Keratinocyte (primary cell): ENCODE results near the gene KIAA1191. TPM values are rescaled to one million over a fixed set of nuclear protein-coding genes. Genes with fewer than 3 reads are reported as not detected.

Experiments used
- DNase-seq: peaks from one replicate; pipeline ENCODE4 v3.0.0-alpha.2; 2011; ENCODE audit warnings: low read depth, missing footprints, low spot score
- FAIRE-seq: peaks from 2 replicates; lab custom pipeline; 2011; peaks lifted over from hg19 to GRCh38; lab: Jason Lieb, UNC
- H2AFZ ChIP-seq: 2 replicates; pipeline ENCODE4 v1.6.0; 2012; ENCODE audit warnings: low read length, control low read depth, inconsistent platforms; ENCODE audit not compliant: control insufficient read depth
- H3K27ac ChIP-seq: 2 replicates; pipeline ENCODE4 v1.5.1; 2011; ENCODE audit warnings: low read length; ENCODE audit not compliant: control insufficient read depth, insufficient read depth
- H3K27me3 ChIP-seq: 3 replicates; pipeline ENCODE4 v1.6.0; 2011; ENCODE audit warnings: low read length; ENCODE audit not compliant: control insufficient read depth, insufficient read depth; ENCODE audit errors: extremely low read depth
- H3K36me3 ChIP-seq, 2 experiments: 2 replicates in 1 of 2; 3 replicates in 1 of 2; pipeline ENCODE4 v1.5.1; 2011; ENCODE audit warnings: low read length in 2 of 2, mild to moderate bottlenecking in 1 of 2; ENCODE audit not compliant: control insufficient read depth in 2 of 2, insufficient read depth in 2 of 2; ENCODE audit errors: extremely low read depth in 1 of 2
- H3K4me1 ChIP-seq: 3 replicates; pipeline ENCODE4 v1.5.1; 2011; ENCODE audit warnings: low read length; ENCODE audit not compliant: control insufficient read depth, insufficient read depth; ENCODE audit errors: extremely low read depth
- H3K4me2 ChIP-seq: 3 replicates; pipeline ENCODE4 v1.6.0; 2011; ENCODE audit warnings: low read depth, low read length; ENCODE audit not compliant: control insufficient read depth, insufficient read depth; ENCODE audit errors: extremely low read depth
- H3K4me3 ChIP-seq, 3 experiments: fragments of 200-600 bp in 1 of 3; sonication (generic) in 1 of 3; 2 replicates in 2 of 3; 3 replicates in 1 of 3; pipeline ENCODE4 v1.5.1; 2011 to 2016; ENCODE audit warnings: low read length in 3 of 3, mild to moderate bottlenecking in 3 of 3, control low read depth in 2 of 3, inconsistent platforms in 1 of 3, low read depth in 1 of 3, mixed read lengths in 1 of 3, mixed run types in 1 of 3, moderate library complexity in 1 of 3; ENCODE audit not compliant: control insufficient read depth in 2 of 3, insufficient read depth in 2 of 3; ENCODE audit errors: extremely low read depth in 1 of 3
- H3K79me2 ChIP-seq: 2 replicates; pipeline ENCODE4 v1.6.0; 2012; ENCODE audit warnings: low read length; ENCODE audit not compliant: control insufficient read depth, insufficient read depth
- H3K9ac ChIP-seq: 3 replicates; pipeline ENCODE4 v1.6.0; 2011; ENCODE audit warnings: low read length; ENCODE audit not compliant: control insufficient read depth, insufficient read depth; ENCODE audit errors: extremely low read depth
- H3K9me1 ChIP-seq: 3 replicates; pipeline ENCODE4 v1.6.0; 2011; ENCODE audit warnings: low read length; ENCODE audit not compliant: control insufficient read depth, insufficient read depth; ENCODE audit errors: extremely low read depth
- H3K9me3 ChIP-seq: 2 replicates; pipeline ENCODE4 v1.5.1; 2012; ENCODE audit warnings: low read depth, low read length; ENCODE audit not compliant: control insufficient read depth
- H4K20me1 ChIP-seq: 3 replicates; pipeline ENCODE4 v1.6.0; 2011; ENCODE audit warnings: low read length; ENCODE audit not compliant: control insufficient read depth, insufficient read depth; ENCODE audit errors: extremely low read depth
- EZH2 ChIP-seq: IDR thresholded peaks from one replicate; pipeline ENCODE4 v1.6.1; 2012; ENCODE audit warnings: inconsistent platforms, mild to moderate bottlenecking, low read length, moderate library complexity
- dilution Hi-C: fragments of 300-500 bp; cut with MboI; formaldehyde crosslinking; loops from one replicate; pipeline ENCODE4 v1.7.0; 2020; ENCODE audit warnings: low sequenced_read_pairs; ENCODE audit not compliant: extremely low pct_ligation_motif_present
- polyA minus RNA-seq, 3 experiments: library from RNA; depleted of rRNA, polyadenylated mRNA; stranded (reverse); fragments of >200 nt; gene quantifications; 1 replicate in 1 of 3; 2 replicates in 1 of 3; 3 replicates in 1 of 3; pipeline ENCODE4 v1.2.3, GENCODE V29; 2011
- polyA plus RNA-seq, 5 experiments: library from polyadenylated mRNA; depleted of rRNA in 3 of 5; stranded (reverse) in 3 of 5; stranded (forward) in 1 of 5; unstranded in 1 of 5; fragments of >200 nt; gene quantifications; 1 replicate in 1 of 5; 2 replicates in 3 of 5; 3 replicates in 1 of 5; pipeline versions ENCODE4 v1.2.1 to v1.2.3, GENCODE V29; 2011 to 2012; ENCODE audit warnings: missing spikeins in 2 of 5, low read depth in 1 of 5, low replicate concordance in 1 of 5
- TF ChIP-seq, protein P1 (sequence below), 3 experiments: IDR thresholded peaks in 1 of 3; conservative IDR thresholded peaks in 1 of 3; optimal IDR thresholded peaks in 1 of 3; 2 replicates in 2 of 3; 3 replicates in 1 of 3; pipeline versions ENCODE3 to v1.5.1; 2011; ENCODE audit warnings: low read length in 3 of 3, mild to moderate bottlenecking in 3 of 3, moderate library complexity in 2 of 3, control low read depth in 1 of 3, inconsistent platforms in 1 of 3; ENCODE audit not compliant: insufficient read depth in 2 of 3; ENCODE audit errors: extremely low read depth in 1 of 3

The KIAA1191 gene, protein sequence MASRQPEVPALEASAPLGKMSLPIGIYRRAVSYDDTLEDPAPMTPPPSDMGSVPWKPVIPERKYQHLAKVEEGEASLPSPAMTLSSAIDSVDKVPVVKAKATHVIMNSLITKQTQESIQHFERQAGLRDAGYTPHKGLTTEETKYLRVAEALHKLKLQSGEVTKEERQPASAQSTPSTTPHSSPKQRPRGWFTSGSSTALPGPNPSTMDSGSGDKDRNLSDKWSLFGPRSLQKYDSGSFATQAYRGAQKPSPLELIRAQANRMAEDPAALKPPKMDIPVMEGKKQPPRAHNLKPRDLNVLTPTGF
- 100 to 128 TPM (median 112 TPM) in 3 replicates for polyA plus RNA-seq
- polyA plus RNA-seq (2011; ENCODE audit: low read depth): 29.3 TPM
- polyA plus RNA-seq (2011; cell fraction: cytosol; rRNA removed): 125 and 133 TPM in 2 replicates
- 66.7 and 77.1 TPM in 2 replicates for polyA plus RNA-seq (2011; cell fraction: nucleus; rRNA removed)
- 59.4 and 78.0 TPM in 2 replicates for polyA plus RNA-seq (2012; ENCODE audit: low replicate concordance)
- 116 to 204 TPM (median 141 TPM) in 3 replicates for polyA minus RNA-seq
- polyA minus RNA-seq (2011; cell fraction: cytosol; rRNA and poly(A)+ RNA removed): 122 TPM
- polyA minus RNA-seq (2011; cell fraction: nucleus; rRNA and poly(A)+ RNA removed): 29.3 and 42.0 TPM in 2 replicates

DNA sequence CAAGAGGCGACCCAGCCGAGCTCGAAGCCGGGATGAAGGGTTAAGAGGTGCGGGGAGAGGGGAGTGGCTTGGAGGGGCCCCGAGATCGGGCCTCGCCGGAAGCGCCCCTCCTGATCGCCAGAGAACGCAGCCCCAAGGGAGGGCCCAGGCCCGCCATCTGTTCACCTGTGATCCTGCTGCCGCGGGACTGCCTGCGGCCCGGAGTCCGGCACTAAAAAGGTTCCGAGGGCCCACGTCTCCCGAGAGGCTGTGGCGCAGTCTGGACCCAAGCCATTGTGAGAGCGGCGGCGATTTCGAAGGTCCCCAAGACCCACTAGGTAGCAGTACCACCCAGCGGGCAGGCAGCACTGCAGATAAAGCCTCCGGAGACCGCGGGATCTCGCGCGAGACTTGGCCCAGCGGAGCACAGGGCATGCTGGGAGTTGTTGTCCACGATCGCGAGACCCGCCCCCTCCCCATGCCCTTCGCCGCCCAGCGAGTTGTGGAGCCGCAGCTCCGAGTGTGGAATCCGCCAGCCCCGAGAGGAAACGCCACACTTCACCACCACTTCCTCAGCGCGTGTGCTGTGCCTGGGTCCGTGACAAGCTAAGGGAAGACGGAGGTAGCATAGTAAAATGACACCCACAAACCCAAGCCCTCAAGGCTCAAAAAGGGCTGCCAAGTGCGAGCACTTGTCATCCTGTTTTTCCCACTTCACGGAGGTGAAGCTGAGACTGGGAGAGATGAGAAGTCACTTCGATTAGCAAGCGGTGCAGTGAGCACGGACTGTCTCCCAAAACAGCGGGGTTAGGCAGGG lies at the start of gene KIAA1191:
Gene KIAA1191, minus strand, starts transcription at position 328 of the 796 bp plus-strand sequence. CDS start 2,256 bp downstream, outside the sequence.
- Histone ChIP-seq H3K9me3 (no peaks in the 10 kb centered on the region), H3K79me2 (peaks cover 42% of the 10 kb centered on the region), H3K36me3 (peaks cover 6% of the 10 kb centered on the region in 2 experiments), H3K4me2 (peak within 1 kb of the TSS; percentile 98), H3K27me3 (no peaks in the 10 kb centered on the region), H3K9ac (peak within 1 kb of the TSS; percentile 96), H2AFZ (peak within 1 kb of the TSS; percentile 100), H3K4me1 (peaks cover 14% of the 10 kb centered on the region), H3K27ac (peak within 1 kb of the TSS; percentile 76), H3K4me3 (peak within 1 kb of the TSS; percentile 85 to 99 (median 87)), H3K9me1 (no peaks in the 10 kb centered on the region), H4K20me1 (no peaks in the 10 kb centered on the region)
- peak; percentile 71 for DNase-seq
- dilution Hi-C loops: no loop called here
- FAIRE-seq: peak; percentile 5
- no peak for TF ChIP-seq EZH2
- TF ChIP-seq, protein P1, sequence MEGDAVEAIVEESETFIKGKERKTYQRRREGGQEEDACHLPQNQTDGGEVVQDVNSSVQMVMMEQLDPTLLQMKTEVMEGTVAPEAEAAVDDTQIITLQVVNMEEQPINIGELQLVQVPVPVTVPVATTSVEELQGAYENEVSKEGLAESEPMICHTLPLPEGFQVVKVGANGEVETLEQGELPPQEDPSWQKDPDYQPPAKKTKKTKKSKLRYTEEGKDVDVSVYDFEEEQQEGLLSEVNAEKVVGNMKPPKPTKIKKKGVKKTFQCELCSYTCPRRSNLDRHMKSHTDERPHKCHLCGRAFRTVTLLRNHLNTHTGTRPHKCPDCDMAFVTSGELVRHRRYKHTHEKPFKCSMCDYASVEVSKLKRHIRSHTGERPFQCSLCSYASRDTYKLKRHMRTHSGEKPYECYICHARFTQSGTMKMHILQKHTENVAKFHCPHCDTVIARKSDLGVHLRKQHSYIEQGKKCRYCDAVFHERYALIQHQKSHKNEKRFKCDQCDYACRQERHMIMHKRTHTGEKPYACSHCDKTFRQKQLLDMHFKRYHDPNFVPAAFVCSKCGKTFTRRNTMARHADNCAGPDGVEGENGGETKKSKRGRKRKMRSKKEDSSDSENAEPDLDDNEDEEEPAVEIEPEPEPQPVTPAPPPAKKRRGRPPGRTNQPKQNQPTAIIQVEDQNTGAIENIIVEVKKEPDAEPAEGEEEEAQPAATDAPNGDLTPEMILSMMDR (optimal IDR thresholded peaks at IDR 0.05 in 1 of 3, IDR thresholded peaks at IDR 0.05 in 1 of 3, conservative IDR thresholded peaks at IDR 0.05 in 1 of 3; ENCODE audit: extremely low read depth in 1 of 3, insufficient read depth in 2 of 3, low read length in 3 of 3): peak in 2 of 3 experiments; percentile 23 to 44

DNA sequence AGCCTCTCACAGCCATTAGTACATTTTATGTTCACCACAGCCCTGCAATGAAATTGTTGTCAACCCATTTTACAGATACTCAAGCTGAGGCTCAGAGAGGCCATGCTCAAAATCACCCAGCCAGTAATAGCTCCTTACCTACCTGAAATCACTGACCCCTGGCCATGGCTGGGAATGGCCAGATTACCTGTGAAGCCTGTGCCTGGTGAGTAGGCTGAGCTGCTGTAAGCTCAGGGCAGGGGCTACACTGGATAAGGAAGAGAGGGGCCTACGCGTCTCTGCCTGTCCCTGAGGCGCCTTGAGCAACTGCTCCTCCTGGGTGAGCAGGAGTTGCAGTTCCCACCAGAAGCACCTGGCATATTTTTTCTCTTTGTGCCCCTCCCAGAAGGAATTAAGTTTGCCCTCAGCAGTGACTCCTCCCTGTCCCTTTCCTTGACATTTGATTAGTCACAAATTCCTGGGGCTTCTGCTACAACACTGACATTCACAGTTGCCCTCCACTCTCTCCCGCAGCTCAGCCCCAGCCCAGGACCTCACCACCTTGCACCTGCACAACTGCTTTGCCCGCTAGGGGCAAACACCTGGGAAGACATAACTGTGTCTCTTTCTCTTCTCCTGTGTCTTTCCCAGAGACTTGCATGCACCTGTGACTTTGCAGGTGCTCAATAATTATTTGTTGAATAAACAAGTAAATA lies 49.1 kb upstream of the KIAA1191 start:
- Histone ChIP-seq H3K4me3 (no peak overlapping the region), H3K4me1 (peaks cover 47% of the 10 kb centered on the region), H3K27ac (peak overlapping the region; percentile 60), H3K9me3 (no peaks in the 10 kb centered on the region), H3K36me3 (peaks cover 23 to 33% of the 10 kb centered on the region in 2 experiments), H3K9me1 (no peaks in the 10 kb centered on the region), H2AFZ (no peak overlapping the region), H4K20me1 (peaks cover 11% of the 10 kb centered on the region), H3K4me2 (peak overlapping the region; percentile 76), H3K9ac (no peak overlapping the region), H3K27me3 (no peaks in the 10 kb centered on the region), H3K79me2 (peaks cover 75% of the 10 kb centered on the region)
- dilution Hi-C loops: no loop called here
- peak; percentile 86 for FAIRE-seq
- TF ChIP-seq EZH2: no peak
- TF ChIP-seq, protein P1 (optimal IDR thresholded peaks at IDR 0.05 in 1 of 3, IDR thresholded peaks at IDR 0.05 in 1 of 3, conservative IDR thresholded peaks at IDR 0.05 in 1 of 3; ENCODE audit: extremely low read depth in 1 of 3, insufficient read depth in 2 of 3, low read length in 3 of 3): peak; percentile 53 to 68 (median 67)
- peak; percentile 89 for DNase-seq
